GM12865 (cell line): Measurements from ENCODE around the gene PUDP.
A peak's percentile ranks its signal among the peaks of the same experiment; 100 is the strongest.
"Not testable (repeated sequence)": the region's sequence is repeated elsewhere in the genome, so short reads cannot be mapped to it uniquely, and the experiment has no call there.

ENCODE experiments used
- DNase-seq: peaks from one replicate; pipeline ENCODE4 v3.0.0; 2010; ENCODE audit warnings: low read depth
- H3K4me3 ChIP-seq: 2 replicates; pipeline ENCODE4 v1.5.1; 2011; ENCODE audit warnings: mild to moderate bottlenecking, low read depth, low read length, control low read depth
- TF ChIP-seq, protein P1 (sequence below): IDR thresholded peaks from 2 replicates; pipeline ENCODE4 v1.5.1; 2011; ENCODE audit warnings: low read length, control low read depth, low read depth, inconsistent platforms; ENCODE audit not compliant: insufficient read depth; ENCODE audit errors: missing control alignments

Gene PUDP

GRCh38 chrX:7100022-7100421, 47.9 kb downstream of the PUDP start:
- DNase-seq: no peak
- H3K4me3 ChIP-seq: no peak overlapping the region
- TF ChIP-seq, protein P1, sequence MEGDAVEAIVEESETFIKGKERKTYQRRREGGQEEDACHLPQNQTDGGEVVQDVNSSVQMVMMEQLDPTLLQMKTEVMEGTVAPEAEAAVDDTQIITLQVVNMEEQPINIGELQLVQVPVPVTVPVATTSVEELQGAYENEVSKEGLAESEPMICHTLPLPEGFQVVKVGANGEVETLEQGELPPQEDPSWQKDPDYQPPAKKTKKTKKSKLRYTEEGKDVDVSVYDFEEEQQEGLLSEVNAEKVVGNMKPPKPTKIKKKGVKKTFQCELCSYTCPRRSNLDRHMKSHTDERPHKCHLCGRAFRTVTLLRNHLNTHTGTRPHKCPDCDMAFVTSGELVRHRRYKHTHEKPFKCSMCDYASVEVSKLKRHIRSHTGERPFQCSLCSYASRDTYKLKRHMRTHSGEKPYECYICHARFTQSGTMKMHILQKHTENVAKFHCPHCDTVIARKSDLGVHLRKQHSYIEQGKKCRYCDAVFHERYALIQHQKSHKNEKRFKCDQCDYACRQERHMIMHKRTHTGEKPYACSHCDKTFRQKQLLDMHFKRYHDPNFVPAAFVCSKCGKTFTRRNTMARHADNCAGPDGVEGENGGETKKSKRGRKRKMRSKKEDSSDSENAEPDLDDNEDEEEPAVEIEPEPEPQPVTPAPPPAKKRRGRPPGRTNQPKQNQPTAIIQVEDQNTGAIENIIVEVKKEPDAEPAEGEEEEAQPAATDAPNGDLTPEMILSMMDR: no peak

DNA sequence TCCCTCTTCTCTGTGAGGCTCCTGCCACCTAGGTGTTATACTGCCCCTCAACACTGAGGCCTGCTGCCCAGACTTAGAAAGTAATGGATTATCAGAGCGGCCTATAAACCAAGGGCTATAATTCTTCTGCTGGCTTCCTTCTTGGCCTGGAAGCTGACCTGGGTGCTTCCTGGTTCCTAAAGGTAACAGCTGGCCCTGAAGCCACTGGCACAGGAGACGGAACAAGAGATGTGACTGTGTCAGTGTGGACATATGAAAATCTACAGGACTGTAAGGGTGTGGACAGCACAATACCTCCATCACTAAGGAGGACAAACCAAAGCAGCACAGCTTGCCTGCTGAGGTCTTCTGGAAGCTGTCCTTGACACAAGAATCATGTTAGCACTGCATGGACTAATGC, 52.3 kb downstream of the PUDP start:
- not testable (repeated sequence) for DNase-seq

DNA sequence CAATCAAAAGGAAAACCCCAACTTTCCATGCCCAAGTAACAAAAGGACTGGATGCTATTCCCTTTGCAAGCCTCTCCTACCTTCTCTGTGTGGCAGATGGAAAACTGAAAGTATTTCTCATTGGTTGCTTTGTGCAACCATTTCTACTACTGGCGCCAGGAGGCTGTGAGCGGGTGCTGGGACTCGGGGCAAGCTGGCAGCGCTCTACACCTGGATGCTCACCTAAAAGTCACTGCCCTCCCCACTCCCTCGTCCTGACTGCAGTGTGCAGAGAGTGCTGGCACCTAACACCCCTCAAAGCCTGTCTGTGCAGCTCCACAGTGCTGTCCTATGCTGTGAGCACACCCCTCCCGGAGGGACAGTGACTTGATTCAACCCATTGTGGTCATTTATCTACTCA, 54.6 kb downstream of the PUDP start:
- no peak for DNase-seq
- TF ChIP-seq, protein P1: no peak
- H3K4me3 ChIP-seq: no peak overlapping the region

More for the DNA sequence above, 52.3 kb downstream of the PUDP start:
- not testable (repeated sequence) for H3K4me3 ChIP-seq

GRCh38 chrX:7092543-7092942, 55.4 kb downstream of the PUDP start:
- TF ChIP-seq, protein P1: no peak
- H3K4me3 ChIP-seq: no peak overlapping the region
- no peak for DNase-seq

GRCh38 chrX:7091923-7092322, 56.0 kb downstream of the PUDP start:
- H3K4me3 ChIP-seq: no peak overlapping the region
- no peak for DNase-seq
- TF ChIP-seq, protein P1: no peak

- TF ChIP-seq, protein P1: no peak
- DNase-seq: no peak
- no peak overlapping the region for H3K4me3 ChIP-seq
These were observed 57.3 kb downstream of the PUDP start for GRCh38 chrX:7090641-7091040.

GRCh38 chrX:7088968-7089615, 58.9 kb downstream of the PUDP start:
- no peak overlapping the region for H3K4me3 ChIP-seq
- TF ChIP-seq, protein P1: peak; percentile 35
- peak; percentile 49 for DNase-seq

DNA sequence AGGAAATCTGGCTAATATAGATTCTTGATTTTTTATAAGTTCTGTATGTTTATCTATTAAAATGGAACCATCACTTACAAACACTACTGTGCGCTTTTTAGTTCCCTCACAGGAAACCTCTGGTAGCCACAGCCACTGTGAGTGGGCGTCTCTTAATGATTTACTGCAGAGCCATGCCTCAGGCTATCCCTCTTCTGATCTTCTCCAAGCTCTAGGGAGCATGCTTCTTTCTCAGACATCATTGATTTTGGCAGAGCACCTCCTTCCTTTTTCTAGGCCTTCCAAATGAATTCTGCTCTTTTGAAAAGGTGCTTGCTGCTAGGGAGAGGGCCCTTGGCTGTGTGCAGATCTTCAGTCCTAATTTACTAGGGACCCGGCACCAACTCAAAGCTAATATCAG, 61.6 kb downstream of the PUDP start:
- no peak overlapping the region for H3K4me3 ChIP-seq
- TF ChIP-seq, protein P1: no peak
- peak; percentile 21 for DNase-seq
